Activated T-helper 1 cell treated with anti-CD3 and anti-CD28 coated beads, Interleukin-12 subunit alpha, Interleukin-12 subunit beta, Interleukin-2, Interleukin-4 antibody, amounts not matched to agents 30 ng/mL and 10 ng/mL and 1 ng/mL, durations not matched to agents 14 hours and 24 hours and 36 hours (primary cell): ENCODE measurements around the gene DEAF1. TPM values are rescaled to one million over a fixed set of nuclear protein-coding genes. Genes with fewer than 3 reads are reported as not detected.
A peak's percentile ranks its signal among the peaks of the same experiment; 100 is the strongest.
"Not testable (repeated sequence)": the region's sequence is repeated elsewhere in the genome, so short reads cannot be mapped to it uniquely, and the experiment has no call there.

ENCODE experiments used
- DNase-seq: peaks from one replicate; pipeline ENCODE4 v3.0.0; 2021; ENCODE audit warnings: low spot score
- H3K27ac Mint-ChIP-seq: one replicate; pipeline ENCODE4 v1.8.0; 2021; ENCODE audit warnings: mild to moderate bottlenecking, mixed read lengths
- H3K27me3 Mint-ChIP-seq: one replicate; pipeline ENCODE4 v1.8.0; 2022; ENCODE audit warnings: mild to moderate bottlenecking, moderate library complexity, mixed read lengths; ENCODE audit not compliant: insufficient read depth
- H3K36me3 Mint-ChIP-seq: one replicate; pipeline ENCODE4 v1.8.0; 2021; ENCODE audit warnings: low read depth, mixed read lengths
- H3K4me1 Mint-ChIP-seq: one replicate; pipeline ENCODE4 v1.8.0; 2021; ENCODE audit warnings: low read depth, mixed read lengths
- H3K4me3 Mint-ChIP-seq: one replicate; pipeline ENCODE4 v1.8.0; 2021; ENCODE audit warnings: mild to moderate bottlenecking, moderate library complexity, mixed read lengths
- H3K9me3 Mint-ChIP-seq: one replicate; pipeline ENCODE4 v1.8.0; 2021; ENCODE audit warnings: mixed read lengths
- intact Hi-C: fragments of 100-400 bp; cut with micrococcal nuclease; formaldehyde crosslinking; loops from one replicate; pipeline ENCODE4 v1.15.1; 2024
- total RNA-seq: library from RNA; stranded (reverse); gene quantifications from 2 replicates; pipeline ENCODE4 v1.2.3, GENCODE V29; 2022

DEAF1 gene, protein sequence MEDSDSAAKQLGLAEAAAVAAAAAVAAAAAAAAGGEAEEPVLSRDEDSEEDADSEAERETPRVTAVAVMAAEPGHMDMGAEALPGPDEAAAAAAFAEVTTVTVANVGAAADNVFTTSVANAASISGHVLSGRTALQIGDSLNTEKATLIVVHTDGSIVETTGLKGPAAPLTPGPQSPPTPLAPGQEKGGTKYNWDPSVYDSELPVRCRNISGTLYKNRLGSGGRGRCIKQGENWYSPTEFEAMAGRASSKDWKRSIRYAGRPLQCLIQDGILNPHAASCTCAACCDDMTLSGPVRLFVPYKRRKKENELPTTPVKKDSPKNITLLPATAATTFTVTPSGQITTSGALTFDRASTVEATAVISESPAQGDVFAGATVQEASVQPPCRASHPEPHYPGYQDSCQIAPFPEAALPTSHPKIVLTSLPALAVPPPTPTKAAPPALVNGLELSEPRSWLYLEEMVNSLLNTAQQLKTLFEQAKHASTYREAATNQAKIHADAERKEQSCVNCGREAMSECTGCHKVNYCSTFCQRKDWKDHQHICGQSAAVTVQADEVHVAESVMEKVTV
- 72.2 and 72.7 TPM in 2 replicates for total RNA-seq

DNA sequence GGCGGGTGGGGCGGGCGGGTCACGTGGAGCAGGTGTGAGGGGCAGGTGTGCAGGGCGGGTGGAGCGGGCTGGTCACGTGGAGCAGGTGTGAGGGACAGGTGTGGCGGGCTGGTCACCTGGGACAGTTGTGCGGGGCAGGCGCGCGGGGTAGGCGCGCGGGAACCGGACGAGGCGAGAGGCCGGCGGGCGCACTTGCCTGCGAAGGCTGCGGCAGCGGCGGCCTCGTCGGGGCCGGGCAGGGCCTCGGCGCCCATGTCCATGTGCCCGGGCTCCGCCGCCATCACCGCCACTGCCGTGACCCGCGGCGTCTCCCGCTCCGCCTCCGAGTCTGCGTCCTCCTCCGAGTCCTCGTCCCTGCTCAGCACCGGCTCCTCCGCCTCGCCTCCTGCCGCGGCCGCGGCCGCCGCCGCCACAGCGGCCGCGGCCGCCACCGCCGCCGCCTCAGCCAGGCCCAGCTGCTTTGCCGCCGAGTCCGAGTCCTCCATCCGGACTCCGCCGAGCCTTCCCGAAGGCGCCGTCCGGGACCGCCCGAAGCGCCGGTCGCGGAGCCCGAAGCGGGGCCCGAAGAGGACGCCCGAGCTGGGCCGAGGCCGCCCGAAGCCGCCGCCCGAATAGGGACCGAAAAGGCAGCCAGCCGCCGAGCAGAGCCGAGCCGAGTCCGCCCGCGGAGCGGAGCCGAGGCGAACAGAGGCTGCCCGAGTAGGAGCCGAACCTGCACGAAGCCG is at the start of gene DEAF1:
Gene DEAF1, minus strand, starts transcription at position 660 of the 725 bp plus-strand sequence. Its CDS starts 175 bp downstream, at position 485.
- Mint-ChIP-seq H3K9me3 (no peaks in the 10 kb centered on the region), H3K36me3 (peaks cover 18% of the 10 kb centered on the region), H3K4me1 (peaks cover 52% of the 10 kb centered on the region), H3K4me3 (peak within 1 kb of the TSS; percentile 88), H3K27me3 (peaks cover 2% of the 10 kb centered on the region), H3K27ac (peak within 1 kb of the TSS; percentile 93)
- intact Hi-C loops = loop anchor here (1.0 to 10.0 kb wide), 5 partner anchors 53 to 690 kb away; partner anchors contain the start of genes BRSK2, PHRF1, SLC25A22 and TALDO1
- DNase-seq = peak; percentile 99

DNA sequence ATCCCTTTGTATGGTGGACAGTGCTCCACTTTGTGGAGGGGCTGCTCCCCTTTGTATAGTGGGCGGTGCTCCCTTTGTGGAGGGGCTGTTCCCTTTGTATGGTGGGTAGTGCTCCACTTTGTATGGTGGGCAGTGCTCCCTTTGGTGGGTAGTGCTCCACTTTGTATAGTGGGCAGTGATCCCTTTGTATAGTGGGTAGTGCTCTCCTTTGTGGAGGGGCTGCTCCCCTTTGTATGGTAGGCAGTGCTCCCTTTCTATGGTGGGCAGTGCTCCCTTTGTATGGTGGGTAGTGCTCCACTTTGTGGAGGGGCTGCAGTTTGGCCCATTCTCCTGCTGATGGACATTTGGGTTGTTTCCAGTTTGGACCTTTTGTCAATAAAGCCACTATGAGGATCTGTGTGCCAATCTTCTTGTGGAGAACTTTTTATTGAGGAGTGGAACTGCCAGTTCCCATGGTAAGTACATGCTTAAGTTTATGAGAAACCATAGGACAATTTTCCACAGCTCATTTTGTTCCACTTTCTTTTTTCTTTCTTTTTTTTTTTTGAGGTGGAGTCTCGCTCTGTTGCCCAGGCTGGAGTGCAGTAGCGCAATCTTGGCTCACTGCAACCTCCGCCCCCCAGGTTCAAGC is 47.7 kb upstream of the DEAF1 start:
- Mint-ChIP-seq H3K27me3 (peaks cover 12% of the 10 kb centered on the region), H3K4me1 (peaks cover 8% of the 10 kb centered on the region), H3K9me3 (no peaks in the 10 kb centered on the region), H3K27ac (no peak overlapping the region), H3K4me3 (no peak overlapping the region), H3K36me3 (no peaks in the 10 kb centered on the region)
- DNase-seq = no peak
- intact Hi-C loops = no loop called here

DNA sequence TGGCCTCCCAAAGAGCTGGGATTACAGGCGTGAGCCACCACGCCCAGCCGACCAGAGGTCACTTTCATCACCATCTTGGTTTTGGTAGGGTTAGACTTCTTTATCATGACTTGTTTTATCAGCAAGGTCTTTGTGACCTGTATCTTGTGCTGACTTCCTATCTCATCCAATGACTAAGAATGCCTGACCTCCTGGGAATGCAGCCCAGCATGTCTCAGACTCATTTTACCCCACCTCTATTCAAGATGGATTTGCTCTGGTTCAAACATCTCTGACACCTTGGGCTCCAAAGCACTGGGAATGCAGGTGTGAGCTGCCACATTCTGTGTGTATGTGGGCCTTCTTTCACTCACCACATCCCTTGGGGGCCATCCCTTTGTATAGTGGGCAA is 47.1 kb upstream of the DEAF1 start:
- Mint-ChIP-seq H3K36me3 (no peaks in the 10 kb centered on the region), H3K4me3 (no peak overlapping the region), H3K9me3 (no peaks in the 10 kb centered on the region), H3K27ac (no peak overlapping the region), H3K27me3 (peaks cover 12% of the 10 kb centered on the region), H3K4me1 (peaks cover 14% of the 10 kb centered on the region)
- intact Hi-C loops = no loop called here
- no peak for DNase-seq

DNA sequence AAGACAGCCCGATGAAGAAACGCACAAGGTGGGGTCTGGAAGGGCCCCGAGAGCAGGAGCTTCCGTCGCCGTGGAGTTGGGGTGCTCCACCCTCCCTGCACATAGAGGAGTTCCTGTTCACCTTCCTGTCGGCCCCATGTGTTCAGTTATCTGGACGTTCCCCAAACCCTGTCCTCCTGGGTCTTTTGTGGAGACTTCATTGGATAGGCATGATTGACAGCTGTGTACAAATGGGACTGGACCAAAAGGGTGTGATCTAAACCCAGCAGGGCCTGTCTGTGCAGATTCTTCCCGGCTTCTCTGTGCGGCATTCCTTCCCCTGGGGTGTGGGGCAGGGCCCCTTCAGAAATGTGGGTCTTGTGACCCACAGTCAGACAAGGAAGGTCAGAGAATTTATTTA is 42.9 kb upstream of the DEAF1 start:
- DNase-seq, H3K27ac Mint-ChIP-seq, H3K9me3 Mint-ChIP-seq, H3K36me3 Mint-ChIP-seq, intact Hi-C loops, H3K4me1 Mint-ChIP-seq: not testable (repeated sequence)
- H3K4me3 Mint-ChIP-seq = peak overlapping the region; percentile 60
- H3K27me3 Mint-ChIP-seq = peaks cover 13% of the 10 kb centered on the region

DNA sequence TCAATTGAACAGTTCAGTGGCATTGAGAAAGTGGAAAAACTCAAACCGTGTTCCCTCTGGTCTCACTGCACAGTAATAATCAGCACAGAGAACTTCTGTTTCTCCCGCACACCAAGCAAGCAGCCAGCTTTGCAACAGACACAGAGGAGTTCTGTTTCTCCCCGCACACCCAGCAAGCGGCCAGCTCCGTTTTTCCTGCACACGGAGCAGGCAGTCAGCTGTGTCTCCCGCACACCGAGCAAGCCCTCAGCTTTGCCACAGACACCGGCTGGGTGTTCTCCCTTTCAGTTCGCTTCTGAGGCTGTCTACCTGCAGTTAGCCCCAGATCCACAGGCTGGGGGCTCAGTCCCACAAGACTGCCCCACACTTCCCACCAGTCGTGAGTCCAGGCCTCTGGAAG is 42.3 kb upstream of the DEAF1 start:
- Mint-ChIP-seq H3K4me3 (peak overlapping the region; percentile 60), H3K4me1 (peaks cover 10% of the 10 kb centered on the region), H3K27ac (no peak overlapping the region), H3K27me3 (peaks cover 13% of the 10 kb centered on the region), H3K9me3 (no peaks in the 10 kb centered on the region), H3K36me3 (no peaks in the 10 kb centered on the region)
- intact Hi-C loops = no loop called here
- DNase-seq = no peak

DNA sequence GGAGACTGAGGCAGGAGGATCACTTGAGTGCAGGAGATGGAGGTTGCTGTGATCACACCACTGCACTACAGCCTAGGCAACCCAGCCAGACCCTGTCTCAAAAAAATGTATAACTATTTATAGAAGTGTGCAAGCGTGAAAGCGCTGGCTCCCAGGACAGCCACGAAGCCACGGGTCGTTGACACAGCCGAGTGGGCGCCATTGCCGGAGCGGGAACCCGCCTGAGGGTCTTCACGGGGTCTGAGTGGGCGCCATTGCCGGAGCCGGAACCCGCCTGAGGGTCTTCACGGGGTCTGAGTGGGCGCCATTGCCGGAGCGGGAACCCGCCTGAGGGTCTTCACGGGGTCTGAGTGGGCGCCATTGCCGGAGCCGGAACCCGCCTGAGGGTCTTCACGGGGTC is 39.5 kb upstream of the DEAF1 start:
- not testable (repeated sequence) for H3K4me1 Mint-ChIP-seq, H3K36me3 Mint-ChIP-seq

DNA sequence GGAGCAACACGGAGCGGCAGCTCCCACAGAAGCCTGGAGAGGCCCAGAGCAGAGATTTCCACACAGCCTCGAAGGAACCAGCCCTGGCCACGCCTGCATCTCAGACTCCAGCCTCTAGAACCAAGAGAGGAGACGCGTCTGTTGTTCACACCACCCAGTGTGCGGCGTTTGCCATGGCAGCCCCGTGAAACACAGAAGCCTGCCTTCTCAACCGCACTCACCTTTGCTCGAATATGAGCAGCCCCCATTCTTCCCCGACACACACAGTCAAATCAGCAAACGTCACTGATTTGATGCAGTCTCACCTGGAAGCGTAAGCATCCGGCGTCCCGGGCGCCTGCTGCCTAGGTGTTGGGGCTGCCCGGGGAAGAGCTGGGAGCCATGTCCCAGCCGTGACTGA is 38.0 kb upstream of the DEAF1 start:
- Mint-ChIP-seq H3K4me1 (peaks cover 10% of the 10 kb centered on the region), H3K36me3 (no peaks in the 10 kb centered on the region), H3K27ac (no peak overlapping the region), H3K4me3 (no peak overlapping the region), H3K9me3 (no peaks in the 10 kb centered on the region), H3K27me3 (peaks cover 4% of the 10 kb centered on the region)
- intact Hi-C loops = no loop called here
- no peak for DNase-seq

More for the DNA sequence above, 39.5 kb upstream of the DEAF1 start:
- DNase-seq, H3K27ac Mint-ChIP-seq, H3K4me3 Mint-ChIP-seq, H3K9me3 Mint-ChIP-seq, intact Hi-C loops: not testable (repeated sequence)
- peaks cover 12% of the 10 kb centered on the region for H3K27me3 Mint-ChIP-seq

DNA sequence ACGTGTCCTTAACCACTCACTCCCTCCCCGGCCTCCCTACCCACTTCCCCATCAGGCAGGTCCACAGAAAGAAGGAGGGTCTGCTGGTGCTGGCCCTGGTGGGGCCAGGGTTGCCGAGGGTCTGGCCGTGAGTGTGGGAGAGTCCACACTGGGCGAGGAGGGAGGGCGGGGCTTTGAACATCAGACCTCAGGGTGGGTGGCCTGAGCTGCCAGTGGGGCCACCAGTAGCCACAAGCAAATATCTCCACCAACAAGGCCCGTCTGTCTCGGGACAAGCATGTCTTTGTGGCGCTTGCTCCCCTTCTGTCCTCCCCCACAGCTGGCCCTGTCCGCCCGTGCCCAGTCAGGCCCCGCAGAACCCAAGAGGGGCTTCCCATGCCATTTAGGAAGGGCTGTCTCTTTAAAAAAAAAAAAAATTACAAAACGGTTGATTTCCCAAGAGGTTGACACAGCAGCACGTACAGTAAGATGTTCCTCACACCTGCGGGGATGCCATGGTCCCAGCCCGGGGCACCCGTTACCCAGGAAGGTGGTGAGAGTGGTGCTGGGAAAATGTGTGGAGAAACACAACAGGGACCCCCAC is 34.6 kb upstream of the DEAF1 start:
- Mint-ChIP-seq H3K4me1 (no peaks in the 10 kb centered on the region), H3K27me3 (peaks cover 5% of the 10 kb centered on the region), H3K27ac (no peak overlapping the region), H3K9me3 (no peaks in the 10 kb centered on the region), H3K4me3 (no peak overlapping the region), H3K36me3 (no peaks in the 10 kb centered on the region)
- intact Hi-C loops = loop anchor here (10.0 kb wide), 1 partner anchor 285 kb away; the partner anchor contains the start of gene ANO9
- no peak for DNase-seq

DNA sequence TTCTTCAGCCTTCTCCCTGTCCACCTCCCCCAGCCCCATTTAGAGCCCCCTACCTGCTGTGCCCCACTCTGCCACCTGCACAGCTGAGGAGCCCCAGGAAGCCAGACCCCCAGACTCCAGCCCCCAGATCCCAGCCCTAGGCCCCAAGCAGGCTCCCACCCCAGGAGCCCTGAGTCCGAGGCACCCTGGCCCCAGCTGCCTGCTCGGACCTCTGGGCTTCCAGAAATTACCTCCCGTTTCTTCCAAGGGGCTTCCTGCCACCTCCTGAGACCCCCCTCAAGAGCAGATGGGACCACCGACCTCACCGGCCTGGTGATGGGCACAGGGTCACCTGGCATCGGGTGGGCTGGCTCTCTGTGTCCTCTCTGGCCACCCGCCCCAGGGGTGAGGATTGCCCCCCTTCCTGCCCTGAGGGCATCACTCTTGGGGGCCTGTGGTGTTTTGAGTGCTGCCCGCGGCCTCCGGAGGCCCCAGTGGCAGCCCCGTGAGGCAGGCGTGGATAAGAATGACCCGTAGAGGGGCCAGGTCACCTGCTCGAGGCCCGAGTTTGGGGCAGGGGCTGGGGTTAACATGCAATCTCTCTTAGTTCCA is 34.0 kb upstream of the DEAF1 start:
- Mint-ChIP-seq H3K4me3 (no peak overlapping the region), H3K36me3 (no peaks in the 10 kb centered on the region), H3K9me3 (no peaks in the 10 kb centered on the region), H3K27me3 (peaks cover 5% of the 10 kb centered on the region), H3K4me1 (no peaks in the 10 kb centered on the region), H3K27ac (no peak overlapping the region)
- no peak for DNase-seq
- intact Hi-C loops = loop anchor here (1.0 to 10.0 kb wide), 3 partner anchors 18 to 284 kb away; partner anchors contain the start of genes ANO9 and TALDO1

DNA sequence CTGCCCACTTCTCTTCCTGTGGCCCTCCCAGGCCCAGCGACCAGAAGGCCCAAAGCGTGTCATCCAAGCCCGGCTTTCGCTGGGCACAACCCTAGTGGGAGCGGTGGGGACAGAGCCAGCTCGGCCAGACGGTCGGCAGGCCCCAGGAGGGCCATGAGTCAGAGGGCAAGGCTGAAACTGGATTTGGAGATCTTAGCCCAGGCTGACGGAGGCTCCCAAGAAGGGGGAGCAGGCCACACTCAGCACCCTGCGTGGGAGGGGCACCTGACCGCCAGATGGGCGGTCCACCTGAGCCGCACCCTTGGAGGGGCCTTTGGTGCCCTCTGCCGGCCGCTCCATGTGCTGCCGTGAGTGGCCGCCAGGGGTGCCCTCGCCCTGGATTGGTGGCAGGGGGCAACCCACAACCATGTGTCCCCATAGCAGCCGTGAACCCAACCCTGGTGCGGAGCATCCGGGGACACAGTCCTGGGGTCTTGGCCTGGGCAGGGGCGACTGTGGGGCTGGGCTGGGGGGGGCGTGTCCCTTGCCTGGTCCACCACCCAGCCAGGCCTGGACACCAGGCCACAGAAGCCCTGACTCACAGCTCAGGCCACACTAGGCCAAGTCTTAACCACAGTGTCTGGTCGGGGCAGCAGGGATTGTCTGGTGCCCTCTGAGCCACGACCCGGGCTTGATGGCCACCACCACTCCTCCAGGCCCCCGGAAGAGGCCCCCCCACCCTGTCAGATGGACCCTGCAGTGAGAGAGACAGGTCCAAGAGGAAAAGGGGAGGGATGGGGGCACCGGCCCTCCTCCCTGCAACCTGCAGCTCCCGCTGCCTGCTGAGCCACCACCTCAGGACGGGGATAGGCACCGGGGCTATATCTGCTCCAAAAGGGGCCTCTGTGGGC is 33.1 kb upstream of the DEAF1 start:
- Mint-ChIP-seq H3K9me3 (no peaks in the 10 kb centered on the region), H3K27me3 (peaks cover 9% of the 10 kb centered on the region), H3K36me3 (peaks cover 1% of the 10 kb centered on the region), H3K4me1 (peaks cover 6% of the 10 kb centered on the region), H3K27ac (no peak overlapping the region), H3K4me3 (no peak overlapping the region)
- peak; percentile 72 for DNase-seq
- intact Hi-C loops = loop anchor here (1.0 to 10.0 kb wide), 4 partner anchors 19 to 283 kb away; partner anchors contain the start of genes ANO9, LMNTD2, RASSF7 and TALDO1

DNA sequence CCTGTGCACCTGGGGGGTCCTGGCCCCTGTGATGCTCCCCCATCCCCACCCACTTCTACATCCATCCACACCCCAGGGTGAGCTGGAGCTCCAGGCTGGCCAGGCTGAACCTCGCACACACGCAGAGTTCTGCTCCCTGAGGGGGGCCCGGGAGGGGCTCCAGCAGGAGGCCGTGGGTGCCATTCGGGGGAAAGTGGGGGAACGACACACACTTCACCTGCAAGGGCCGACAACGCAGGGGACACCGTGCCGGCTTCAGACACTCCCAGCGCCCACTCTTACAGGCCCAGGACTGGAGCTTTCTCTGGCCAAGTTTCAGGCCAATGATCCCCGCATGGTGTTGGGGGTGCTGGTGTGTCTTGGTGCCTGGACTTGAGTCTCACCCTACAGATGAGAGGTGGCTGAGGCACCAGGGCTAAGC is 32.3 kb upstream of the DEAF1 start:
- H3K36me3 Mint-ChIP-seq = peaks cover 2% of the 10 kb centered on the region
- H3K27me3 Mint-ChIP-seq = peaks cover 11% of the 10 kb centered on the region
- no peak overlapping the region for H3K4me3 Mint-ChIP-seq
- intact Hi-C loops = loop anchor here (2.0 to 10.0 kb wide), 2 partner anchors 166 to 282 kb away; partner anchors contain the start of genes ANO9, LMNTD2 and RASSF7
- H3K4me1 Mint-ChIP-seq = peaks cover 8% of the 10 kb centered on the region
- no peak overlapping the region for H3K27ac Mint-ChIP-seq
- DNase-seq = no peak
- no peaks in the 10 kb centered on the region for H3K9me3 Mint-ChIP-seq
